Measurements from ENCODE around the gene ARID4A.
"Not testable (repeated sequence)": the region's sequence is repeated elsewhere in the genome, so short reads cannot be mapped to it uniquely, and the experiment has no call there.

ARID4A gene

DNA sequence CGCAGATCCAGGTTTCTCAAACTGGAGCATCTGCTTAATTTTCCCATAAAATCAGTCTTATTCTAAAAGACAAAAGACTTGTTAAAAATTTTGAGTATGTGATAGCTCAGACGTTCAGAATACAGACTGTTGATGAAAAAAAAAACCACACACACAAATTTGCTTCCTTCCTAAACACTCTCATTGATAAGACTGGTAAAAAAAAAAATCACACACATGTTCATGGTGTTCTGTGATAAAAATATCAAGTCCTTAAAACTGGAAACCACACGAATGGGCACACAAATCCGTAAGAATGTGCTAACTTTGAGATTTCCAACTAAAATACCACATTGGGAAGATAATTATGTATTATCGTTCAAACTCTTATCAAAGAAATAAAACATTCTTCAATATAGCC lies 6.7 kb upstream of the ARID4A start:
- no peak for DNase-seq

DNA sequence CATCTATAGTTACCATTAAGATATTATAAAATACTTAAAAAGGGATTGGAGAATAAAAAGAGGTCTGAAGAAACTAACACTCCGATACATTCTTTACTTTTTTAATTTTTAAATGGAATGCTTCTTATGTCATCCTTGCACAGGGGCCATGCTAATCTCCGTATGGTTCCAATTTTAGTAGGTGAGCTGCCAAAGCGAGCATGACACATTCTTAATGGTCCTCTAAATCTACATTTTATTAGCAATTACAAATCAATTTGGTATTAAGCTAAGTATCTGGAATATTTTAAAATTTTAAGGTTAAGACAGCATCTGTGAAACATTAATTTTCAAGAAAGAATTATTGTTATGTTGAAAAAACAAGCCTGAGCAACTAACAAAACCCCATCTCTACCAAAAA lies 6.2 kb upstream of the ARID4A start:
- no peak for DNase-seq

DNA sequence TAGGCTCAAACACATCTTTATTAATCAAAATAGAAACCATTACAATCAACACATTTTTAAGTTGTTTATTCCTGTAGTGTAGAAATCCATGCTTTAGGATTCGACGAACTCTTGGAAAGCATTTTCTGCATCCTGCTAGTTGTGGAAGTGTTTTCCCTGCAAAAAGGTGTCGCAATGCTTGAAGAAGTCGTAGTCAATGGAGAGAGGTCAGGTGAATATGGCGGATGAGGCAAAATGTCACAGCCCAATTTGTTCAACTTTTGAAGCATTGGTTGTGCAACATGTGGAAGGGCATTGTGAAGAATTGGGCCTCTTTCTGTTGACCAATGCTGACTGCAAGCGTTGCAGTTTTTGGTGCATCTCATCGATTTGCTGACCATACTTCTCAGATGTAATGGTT lies 4.2 kb upstream of the ARID4A start:
- DNase-seq = no peak

- DNase-seq = peak in 1 of 5 donors; percentile 16
Observed at GRCh38 chr14:58296726-58297125, 1.6 kb upstream of the ARID4A start.

- no peak for DNase-seq
Observed at GRCh38 chr14:58297412-58297761, 968 bp upstream of the ARID4A start.

DNA sequence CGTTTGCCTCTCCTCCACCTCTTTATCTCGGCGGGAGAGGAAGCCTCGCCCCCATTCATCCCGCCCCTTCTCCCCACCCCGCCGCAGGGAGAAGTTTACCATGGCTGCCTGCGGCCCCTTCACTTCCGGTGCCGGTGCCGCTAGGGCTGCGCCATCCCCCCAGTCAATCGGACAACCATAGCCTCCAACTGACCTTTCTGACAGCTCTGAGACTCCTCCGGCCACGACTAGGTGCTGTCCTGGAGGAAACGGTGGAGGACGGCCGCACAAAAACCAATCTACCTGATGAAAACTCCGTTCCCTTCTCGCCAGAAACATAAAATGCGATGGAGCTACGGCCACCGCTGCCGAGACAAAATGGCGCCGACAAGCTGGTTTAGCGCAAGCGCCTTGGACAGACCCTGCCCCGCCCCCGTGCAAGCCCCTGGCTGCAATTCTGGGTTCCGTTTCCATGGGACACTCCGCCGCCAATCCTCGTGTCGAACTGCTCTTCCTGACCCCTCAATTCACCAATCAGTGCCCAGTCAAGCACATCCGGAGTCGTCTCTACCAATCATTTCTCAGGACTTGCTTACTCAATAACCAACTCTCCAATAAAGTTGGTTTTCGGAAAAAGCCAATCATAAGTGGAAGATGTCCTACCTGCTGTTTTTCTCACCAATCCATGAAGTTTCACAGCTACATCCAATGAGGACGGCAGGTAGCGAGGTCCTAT lies 436 bp upstream of the ARID4A start:
- DNase-seq = peak; percentile 99 to 100 (median 99)

DNA sequence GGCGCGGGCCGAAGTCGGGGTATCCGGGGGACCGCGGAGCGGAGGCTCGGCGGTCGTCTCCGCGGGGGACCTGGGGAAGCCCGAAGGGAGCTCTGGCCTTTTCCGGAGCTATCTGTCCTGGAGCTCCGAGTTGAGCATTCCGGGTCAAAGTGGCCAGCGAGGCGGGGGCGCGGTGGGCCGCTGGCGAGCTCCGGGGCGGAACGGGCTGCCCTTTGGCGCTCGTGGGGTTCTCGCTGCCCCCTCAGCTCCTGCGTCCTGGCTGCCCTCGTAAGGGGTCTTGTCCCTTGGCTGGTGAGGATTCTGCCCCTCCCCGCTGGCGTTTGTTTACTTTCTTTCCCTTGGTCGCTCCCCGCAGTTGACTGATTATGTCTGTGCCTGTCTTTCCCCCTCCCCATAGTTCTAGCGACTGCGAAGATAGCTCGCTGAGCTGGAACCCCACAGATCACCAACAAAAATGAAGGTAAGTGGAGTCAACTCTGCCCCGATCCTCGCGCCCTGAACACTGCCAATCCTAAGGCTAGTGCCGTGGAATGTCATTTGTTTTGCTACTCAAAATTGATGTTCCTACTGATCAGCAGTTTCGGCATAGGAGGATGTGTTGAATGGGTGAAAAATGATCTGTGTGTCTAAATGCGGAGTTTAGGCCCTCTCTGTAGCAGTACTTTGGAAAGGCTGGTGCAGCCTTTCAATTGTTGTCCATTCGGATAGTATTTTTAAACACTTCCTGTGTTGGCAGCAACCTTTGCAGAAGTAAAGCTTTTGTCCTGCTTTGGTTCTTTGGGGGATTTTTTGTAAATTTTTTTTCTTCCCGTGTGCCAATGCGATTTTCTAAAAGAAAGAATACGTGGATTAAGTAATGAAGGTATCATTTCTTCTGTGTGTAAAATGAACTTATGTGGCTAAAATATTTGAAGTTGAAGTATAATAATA lies 1.3 kb downstream of the ARID4A start:
- peak in 2 of 5 donors; percentile 8 to 24 for DNase-seq

- no peak for DNase-seq
Observed at GRCh38 chr14:58301416-58301815, 3.1 kb downstream of the ARID4A start.

GRCh38 chr14:58305730-58306129 lies 7.4 kb downstream of the ARID4A start:
- no peak for DNase-seq

DNA sequence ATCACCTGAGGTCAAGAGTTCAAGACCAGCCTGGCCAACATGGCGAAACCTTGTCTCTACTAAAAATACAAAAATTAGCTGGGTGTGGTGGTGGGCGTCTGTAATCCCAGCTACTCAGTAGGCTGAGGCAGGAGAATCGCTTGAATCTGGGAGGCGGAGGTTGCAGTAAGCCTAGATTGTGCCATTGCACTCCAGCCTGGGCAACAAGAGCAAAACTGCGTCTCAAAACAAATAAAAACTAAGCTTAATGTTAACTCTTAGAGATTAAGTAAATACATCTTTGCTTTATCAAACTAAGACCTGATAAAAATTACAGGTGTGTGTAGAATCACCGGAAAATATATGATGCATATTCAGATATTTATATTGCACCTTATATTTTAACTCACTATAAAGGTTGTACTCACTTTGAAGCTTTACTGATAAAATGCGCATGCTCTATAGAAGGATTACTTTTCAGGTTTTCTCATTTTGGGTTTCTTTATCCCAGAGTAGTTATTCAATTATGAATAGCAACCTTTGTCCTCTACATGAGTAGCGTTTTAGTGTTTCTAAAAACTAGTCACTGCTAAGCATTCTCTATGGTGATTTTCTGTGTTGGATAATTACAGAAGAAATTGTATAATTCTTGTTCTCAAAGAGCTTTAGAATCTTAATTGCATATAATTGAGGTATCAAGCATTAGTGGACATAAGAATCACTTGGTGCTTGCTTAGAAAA lies 9.4 kb downstream of the ARID4A start:
- no peak for DNase-seq

GRCh38 chr14:58309086-58309485 lies 10.7 kb downstream of the ARID4A start:
- DNase-seq = no peak

DNA sequence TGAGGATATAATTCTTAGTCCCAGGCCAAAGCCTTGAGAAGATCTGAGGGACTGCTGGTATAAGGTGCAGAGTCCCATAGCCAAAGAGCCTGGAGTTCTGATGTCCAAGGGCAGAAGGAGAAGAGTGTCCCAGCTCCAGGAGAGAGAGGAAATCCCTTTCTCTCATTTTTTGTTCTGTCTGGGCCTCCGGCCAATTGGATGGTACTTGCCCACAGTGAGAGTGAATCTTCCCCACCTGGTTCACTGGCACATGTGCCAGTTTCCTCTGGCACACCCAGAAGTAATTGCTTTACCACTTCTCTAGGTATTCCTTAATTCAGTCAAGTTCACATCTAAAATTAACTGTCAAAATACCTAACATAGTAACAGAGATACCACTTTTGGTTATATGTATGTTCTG lies 15.3 kb downstream of the ARID4A start:
- DNase-seq = no peak

GRCh38 chr14:58315606-58316005 lies 17.3 kb downstream of the ARID4A start:
- no peak for DNase-seq

GRCh38 chr14:58327019-58327418 lies 28.7 kb downstream of the ARID4A start:
- no peak for DNase-seq

DNA sequence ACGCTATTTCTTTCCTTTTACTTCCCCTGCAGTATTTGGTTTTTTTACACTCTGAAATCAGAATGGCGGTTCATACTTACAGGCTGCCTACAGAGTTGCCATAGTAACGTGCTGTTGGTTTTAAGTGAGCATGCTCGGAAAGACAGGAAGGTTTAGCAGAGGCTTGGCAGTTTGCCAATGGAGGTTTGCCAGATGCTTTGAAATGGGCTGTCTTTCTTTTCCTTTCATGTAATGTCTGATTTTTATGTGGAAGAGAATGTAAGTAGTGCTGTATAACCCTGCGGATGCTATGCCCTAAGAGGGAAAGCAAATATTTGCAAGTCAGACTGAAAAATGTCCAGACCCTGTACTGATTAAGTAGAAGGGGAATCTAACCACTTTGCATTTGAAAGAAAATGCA lies 32.8 kb downstream of the ARID4A start:
- peak; percentile 77 to 93 (median 88) for DNase-seq

DNA sequence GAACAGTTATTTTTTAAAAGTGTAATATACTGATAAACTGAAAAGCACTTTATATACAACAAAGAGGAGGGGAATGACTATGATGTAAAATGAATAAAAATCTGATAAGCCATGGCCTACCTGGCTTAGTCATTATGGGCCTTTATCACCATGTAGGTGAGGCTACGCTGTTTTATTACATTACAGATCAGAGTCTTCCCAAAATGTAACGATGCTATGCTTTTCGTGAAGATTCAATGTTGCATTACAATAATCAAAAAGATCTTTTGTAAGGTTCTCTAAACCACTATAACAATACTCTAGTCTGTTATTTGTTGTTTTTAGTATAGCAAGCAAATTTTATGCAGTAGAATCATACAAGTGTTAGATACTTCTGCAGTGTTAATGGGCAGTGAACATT lies 34.2 kb downstream of the ARID4A start:
- no peak for DNase-seq

DNA sequence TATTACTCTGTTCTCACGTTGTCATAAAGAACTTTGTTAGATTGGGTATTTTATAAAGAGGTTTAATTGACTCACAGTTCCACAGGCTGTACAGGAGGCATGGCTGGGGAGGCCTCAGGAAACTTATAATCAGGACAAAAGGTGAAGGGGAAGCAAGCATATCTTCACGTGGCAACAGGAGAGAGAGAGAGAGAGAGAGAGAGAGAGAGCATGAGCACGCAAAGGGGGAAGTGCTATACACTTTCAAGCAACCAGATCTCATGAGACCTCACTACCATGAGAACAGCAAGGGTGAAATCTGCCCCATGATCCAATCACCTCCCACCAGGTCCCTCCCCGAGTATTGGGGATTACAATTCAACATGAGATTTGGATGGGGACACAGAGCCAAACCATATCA lies 41.3 kb downstream of the ARID4A start:
- not testable (repeated sequence) for DNase-seq

DNA sequence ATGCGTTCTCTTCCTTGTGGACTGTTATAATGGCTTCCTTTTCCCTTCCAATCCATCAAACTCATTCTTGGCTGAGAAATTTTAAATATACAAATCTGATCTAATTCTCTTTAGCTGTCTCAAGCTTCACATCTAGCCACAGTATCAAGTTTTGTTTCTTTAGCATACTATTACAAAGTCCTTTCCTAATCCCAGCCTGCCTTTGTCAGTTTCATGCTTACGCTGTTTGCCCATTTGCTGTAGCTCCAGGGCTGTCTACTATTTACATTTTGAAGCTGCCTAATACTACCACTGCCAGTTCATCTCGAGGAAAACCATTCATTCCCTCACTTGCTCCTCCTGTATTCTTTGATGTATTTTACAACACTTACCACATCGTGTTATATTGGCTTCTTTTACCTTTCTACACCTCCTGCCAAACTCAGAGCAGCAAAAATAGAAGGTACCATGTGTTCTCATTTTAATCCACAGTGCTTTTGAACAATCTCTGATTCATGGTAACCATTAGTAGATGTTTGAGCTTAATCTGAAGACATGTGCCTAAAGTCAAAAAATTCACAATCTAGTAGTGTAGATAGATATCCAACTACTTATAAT lies 42.9 kb downstream of the ARID4A start:
- no peak for DNase-seq

GRCh38 chr14:58343535-58343934 lies 45.2 kb downstream of the ARID4A start:
- not testable (repeated sequence) for DNase-seq

DNA sequence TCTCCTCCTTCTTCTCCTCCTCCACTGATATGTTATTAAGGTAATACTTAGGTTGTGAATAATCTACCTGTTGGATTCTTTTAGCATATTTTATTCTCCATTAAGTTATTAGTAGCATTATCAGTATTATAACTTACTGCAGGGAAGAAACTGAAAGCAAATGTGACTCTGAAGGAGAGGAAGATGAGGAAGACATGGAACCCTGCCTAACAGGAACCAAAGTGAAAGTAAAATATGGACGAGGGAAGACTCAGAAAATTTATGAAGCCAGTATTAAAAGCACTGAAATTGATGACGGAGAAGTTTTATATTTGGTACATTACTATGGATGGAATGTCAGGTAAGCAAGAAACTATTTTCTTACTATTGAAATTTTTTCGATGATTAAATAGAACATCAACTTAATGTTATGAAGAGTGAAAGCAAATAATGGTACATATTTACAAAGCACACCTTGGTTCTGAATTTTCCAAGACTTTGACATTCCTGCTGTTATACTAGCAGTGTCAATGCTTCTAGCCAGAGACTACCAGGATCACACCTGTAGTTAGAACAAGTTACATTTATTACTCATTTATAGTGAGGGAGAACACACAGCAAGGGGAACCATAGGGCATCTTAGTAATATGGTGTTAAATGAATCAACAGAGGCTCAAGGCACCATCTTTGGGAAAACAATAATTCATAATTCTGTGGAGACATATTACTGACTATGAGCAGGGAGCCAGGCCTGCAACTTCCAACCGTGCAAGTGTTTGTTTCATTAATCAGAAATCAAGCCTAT lies 55.4 kb downstream of the ARID4A start:
- no peak for DNase-seq

GRCh38 chr14:58354808-58355207 lies 56.5 kb downstream of the ARID4A start:
- no peak for DNase-seq

GRCh38 chr14:58356268-58356667 lies 57.9 kb downstream of the ARID4A start:
- no peak for DNase-seq

All from T-helper 1 cell (primary cell).